Mesenchymal stem cell (in vitro differentiated cells and primary cell): ENCODE measurements around the gene CKMT1B. TPM values are rescaled to one million over a fixed set of nuclear protein-coding genes. Genes with fewer than 3 reads are reported as not detected.
"Not testable (repeated sequence)": the region's sequence is repeated elsewhere in the genome, so short reads cannot be mapped to it uniquely, and the experiment has no call there.

Experiments used
- DNase-seq: peaks from one replicate; pipeline ENCODE4 v3.0.0-alpha.2; 2013
- H2AFZ ChIP-seq: one replicate; pipeline ENCODE4 v1.6.1; 2013; ENCODE audit warnings: low read depth, mild to moderate bottlenecking, control low read depth, inconsistent platforms, low read length, moderate library complexity
- H2AK5ac ChIP-seq: 2 replicates; pipeline ENCODE4 v1.6.1; 2013; ENCODE audit warnings: low read length, moderate library complexity, mild to moderate bottlenecking, inconsistent platforms; ENCODE audit not compliant: severe bottlenecking
- H2BK120ac ChIP-seq: one replicate; pipeline ENCODE4 v1.6.1; 2013; ENCODE audit warnings: low read depth, mild to moderate bottlenecking, inconsistent platforms, low read length, moderate library complexity
- H2BK12ac ChIP-seq, 2 experiments: one replicate each; pipeline ENCODE4 v1.6.1; 2013; ENCODE audit warnings: inconsistent platforms in 2 of 2, low read length in 2 of 2, mild to moderate bottlenecking in 2 of 2, moderate library complexity in 2 of 2, control low read depth in 1 of 2
- H2BK15ac ChIP-seq: one replicate; pipeline ENCODE4 v1.6.1; 2013; ENCODE audit warnings: mild to moderate bottlenecking, low read depth, inconsistent platforms; ENCODE audit not compliant: poor library complexity, severe bottlenecking
- H2BK5ac ChIP-seq: 2 replicates; pipeline ENCODE4 v1.6.1; 2013; ENCODE audit warnings: low read depth, mild to moderate bottlenecking, low read length, control low read depth, inconsistent platforms; ENCODE audit not compliant: poor library complexity, severe bottlenecking
- H3K14ac ChIP-seq, 2 experiments: one replicate each; pipeline ENCODE4 v1.6.1; 2013; ENCODE audit warnings: inconsistent platforms in 2 of 2, low read length in 2 of 2, control low read depth in 1 of 2, mild to moderate bottlenecking in 1 of 2, moderate library complexity in 1 of 2
- H3K18ac ChIP-seq, 2 experiments: one replicate each; pipeline ENCODE4 v1.6.1; 2013; ENCODE audit warnings: inconsistent platforms in 2 of 2, low read length in 2 of 2, control low read depth in 1 of 2, low read depth in 1 of 2, mild to moderate bottlenecking in 1 of 2
- H3K23ac ChIP-seq, 2 experiments: one replicate each; pipeline ENCODE4 v1.6.1; 2013; ENCODE audit warnings: inconsistent platforms in 2 of 2, low read length in 2 of 2, mild to moderate bottlenecking in 2 of 2, moderate library complexity in 2 of 2, control low read depth in 1 of 2
- H3K27ac ChIP-seq: 2 replicates; pipeline ENCODE4 v1.5.1; 2013; ENCODE audit warnings: mild to moderate bottlenecking, moderate library complexity, low read length, control low read depth, inconsistent platforms; ENCODE audit not compliant: poor library complexity, severe bottlenecking
- H3K27me3 ChIP-seq, 2 experiments: 2 replicates each; pipeline versions ENCODE4 v1.6.1 to v1.7.0; 2013; ENCODE audit warnings: low read length in 2 of 2, mild to moderate bottlenecking in 2 of 2, moderate library complexity in 2 of 2, control low read depth in 1 of 2, inconsistent platforms in 1 of 2; ENCODE audit not compliant: control insufficient read depth in 1 of 2, insufficient read depth in 1 of 2
- H3K36me3 ChIP-seq, 2 experiments: 2 replicates each; pipeline versions ENCODE4 v1.6.1 to v1.7.0; 2013; ENCODE audit warnings: low read length in 2 of 2, control low read depth in 1 of 2, inconsistent platforms in 1 of 2, low read depth in 1 of 2, mild to moderate bottlenecking in 1 of 2; ENCODE audit not compliant: insufficient read depth in 2 of 2, control insufficient read depth in 1 of 2
- H3K4ac ChIP-seq, 2 experiments: one replicate each; pipeline ENCODE4 v1.6.1; 2013; ENCODE audit warnings: inconsistent platforms in 2 of 2, low read length in 2 of 2, mild to moderate bottlenecking in 2 of 2, moderate library complexity in 2 of 2, control low read depth in 1 of 2, low read depth in 1 of 2
- H3K4me1 ChIP-seq: 2 replicates; pipeline ENCODE4 v1.6.1; 2013; ENCODE audit warnings: low read depth, low read length, control low read depth; ENCODE audit not compliant: control insufficient read depth, insufficient read depth
- H3K4me2 ChIP-seq: 2 replicates; pipeline ENCODE4 v1.6.1; 2013; ENCODE audit warnings: low read length, mild to moderate bottlenecking, inconsistent platforms; ENCODE audit not compliant: poor library complexity, severe bottlenecking
- H3K4me3 ChIP-seq, 2 experiments: 2 replicates each; pipeline versions ENCODE4 v1.5.1 to v1.7.0; 2013; ENCODE audit warnings: low read length in 2 of 2, mild to moderate bottlenecking in 2 of 2, control low read depth in 1 of 2, low read depth in 1 of 2; ENCODE audit not compliant: insufficient read depth in 1 of 2
- H3K79me1 ChIP-seq: replicated peaks from 2 replicates; pipeline ENCODE4 v1.6.1; 2013; ENCODE audit warnings: mild to moderate bottlenecking, control low read depth, low read length, inconsistent platforms; ENCODE audit not compliant: poor library complexity, severe bottlenecking
- H3K9ac ChIP-seq: 2 replicates; pipeline ENCODE4 v1.7.0; 2013; ENCODE audit warnings: mild to moderate bottlenecking, low read length, moderate library complexity
- H3K9me3 ChIP-seq: 2 replicates; pipeline ENCODE4 v1.7.0; 2013; ENCODE audit warnings: mild to moderate bottlenecking, low read length; ENCODE audit not compliant: control insufficient read depth
- H4K8ac ChIP-seq: one replicate; pipeline ENCODE4 v1.6.1; 2013; ENCODE audit warnings: inconsistent platforms, mild to moderate bottlenecking, low read length, moderate library complexity
- H4K91ac ChIP-seq: one replicate; pipeline ENCODE4 v1.6.1; 2013; ENCODE audit warnings: mild to moderate bottlenecking, low read length, inconsistent platforms
- WGBS: methylation state at CpG from one replicate; pipeline ENCODE4 v1.1.7; 2013; ENCODE audit warnings: mixed read lengths; 5-methylcytosine and 5-hydroxymethylcytosine counted together
- polyA plus RNA-seq, 2 experiments: library from polyadenylated mRNA; stranded (reverse); fragments of 200-250 nt; gene quantifications; one replicate each; pipeline ENCODE4 v1.2.3, GENCODE V29; 2013

The CKMT1B gene
- 0.07 TPM for polyA plus RNA-seq (2013, experiment 1 of 2)
- polyA plus RNA-seq (2013, experiment 2 of 2), result not detected

- not testable (repeated sequence) for H3K27me3 ChIP-seq, H3K9ac ChIP-seq, H3K4me1 ChIP-seq, H2AFZ ChIP-seq, H2BK12ac ChIP-seq, H3K23ac ChIP-seq, H3K36me3 ChIP-seq, H3K14ac ChIP-seq, H3K79me1 ChIP-seq, H3K9me3 ChIP-seq, H4K8ac ChIP-seq, DNase-seq, H3K27ac ChIP-seq, H3K18ac ChIP-seq, H2BK5ac ChIP-seq, H3K4me2 ChIP-seq, H2AK5ac ChIP-seq, H4K91ac ChIP-seq, H3K4me3 ChIP-seq, H3K4ac ChIP-seq, H2BK15ac ChIP-seq, H2BK120ac ChIP-seq
- WGBS, result no CpG with 5 or more reads among the region's 43 CpGs
These were observed at the start of gene CKMT1B for GRCh38 chr15:43593328-43594190. Gene CKMT1B, plus strand, starts transcription at chr15:43594027. Its CDS starts 192 bp downstream, at chr15:43594219.

DNA sequence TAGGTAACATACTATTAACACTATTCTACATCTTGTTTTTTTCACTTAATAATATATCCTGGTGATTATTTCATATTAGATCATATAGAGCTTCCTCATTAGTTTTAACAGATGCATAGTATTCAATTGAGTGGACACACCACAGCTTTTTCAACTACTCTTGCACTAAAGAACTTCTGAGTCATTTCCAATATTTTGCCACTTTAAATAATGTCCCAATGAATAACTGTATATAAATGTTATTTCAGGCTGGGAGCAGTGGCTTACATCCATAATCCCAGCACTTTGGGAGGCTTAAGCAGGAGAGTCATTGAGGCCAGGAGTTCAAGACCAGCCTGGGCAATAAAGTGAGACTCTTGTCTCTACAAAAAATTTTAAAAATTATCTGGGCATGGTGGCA, 49.6 kb upstream of the CKMT1B start:
- Histone ChIP-seq H3K79me1 (no peaks in the 10 kb centered on the region), H3K27me3 (no peaks in the 10 kb centered on the region), H3K4me2 (no peak overlapping the region), H2BK12ac (no peak overlapping the region), H2AFZ (no peak overlapping the region), H3K4ac (no peak overlapping the region), H2BK120ac (no peak overlapping the region), H4K91ac (no peak overlapping the region), H3K4me1 (no peaks in the 10 kb centered on the region), H3K36me3 (no peaks in the 10 kb centered on the region), H3K4me3 (no peak overlapping the region), H3K18ac (no peak overlapping the region), H3K27ac (no peak overlapping the region), H2BK15ac (no peak overlapping the region), H2AK5ac (no peak overlapping the region), H3K14ac (no peak overlapping the region), H3K9ac (no peak overlapping the region), H2BK5ac (no peak overlapping the region), H3K23ac (no peak overlapping the region), H4K8ac (no peak overlapping the region), H3K9me3 (peaks cover 4% of the 10 kb centered on the region)
- DNase-seq, result no peak

DNA sequence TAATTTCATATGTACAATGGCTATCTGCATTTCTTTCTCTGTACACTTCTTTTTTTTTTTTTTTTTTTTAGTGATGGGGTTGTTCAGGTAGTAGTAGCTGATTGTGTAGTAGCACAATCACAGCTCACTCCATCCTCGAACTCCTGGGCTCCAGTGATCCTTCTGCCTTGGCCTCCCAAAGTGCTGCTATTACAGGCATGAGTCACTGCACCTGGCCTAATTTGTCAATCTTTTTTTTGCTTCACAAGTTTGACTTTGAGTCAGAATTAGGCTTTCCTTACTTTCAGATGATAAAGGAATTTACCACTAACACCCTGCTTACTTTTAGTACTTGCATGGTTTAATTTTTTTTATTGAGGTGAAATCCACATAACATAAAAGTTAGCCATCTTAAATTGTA, 48.4 kb upstream of the CKMT1B start:
- 100% methylated on average over 1 of the region's 1 CpG for WGBS
- peaks cover 4% of the 10 kb centered on the region for H3K9me3 ChIP-seq
- H2BK12ac ChIP-seq, result no peak overlapping the region
- no peak overlapping the region for H3K23ac ChIP-seq
- no peak overlapping the region for H3K4me2 ChIP-seq
- no peaks in the 10 kb centered on the region for H3K4me1 ChIP-seq
- no peak overlapping the region for H4K8ac ChIP-seq
- H3K18ac ChIP-seq, result no peak overlapping the region
- no peak overlapping the region for H3K27ac ChIP-seq
- H3K36me3 ChIP-seq, result no peaks in the 10 kb centered on the region
- no peaks in the 10 kb centered on the region for H3K79me1 ChIP-seq
- H2BK5ac ChIP-seq, result no peak overlapping the region
- H2AK5ac ChIP-seq, result no peak overlapping the region
- no peak overlapping the region for H3K14ac ChIP-seq
- H2AFZ ChIP-seq, result no peak overlapping the region
- no peak overlapping the region for H3K4me3 ChIP-seq
- no peak overlapping the region for H2BK120ac ChIP-seq
- no peaks in the 10 kb centered on the region for H3K27me3 ChIP-seq
- no peak overlapping the region for H4K91ac ChIP-seq
- no peak overlapping the region for H3K9ac ChIP-seq
- H3K4ac ChIP-seq, result no peak overlapping the region
- DNase-seq, result no peak
- no peak overlapping the region for H2BK15ac ChIP-seq

GRCh38 chr15:43547539-43547938, 46.3 kb upstream of the CKMT1B start:
- H3K23ac ChIP-seq, result no peak overlapping the region
- no peaks in the 10 kb centered on the region for H3K79me1 ChIP-seq
- H2BK5ac ChIP-seq, result no peak overlapping the region
- H2AFZ ChIP-seq, result no peak overlapping the region
- no peak overlapping the region for H3K14ac ChIP-seq
- H3K4ac ChIP-seq, result no peak overlapping the region
- H2BK12ac ChIP-seq, result no peak overlapping the region
- H2BK120ac ChIP-seq, result no peak overlapping the region
- H3K4me3 ChIP-seq, result no peak overlapping the region
- H3K27me3 ChIP-seq, result no peaks in the 10 kb centered on the region
- no peaks in the 10 kb centered on the region for H3K4me1 ChIP-seq
- peaks cover 4% of the 10 kb centered on the region for H3K9me3 ChIP-seq
- no peak overlapping the region for H3K9ac ChIP-seq
- DNase-seq, result no peak
- H4K91ac ChIP-seq, result no peak overlapping the region
- 100% methylated on average over 1 of the region's 2 CpGs for WGBS
- H3K27ac ChIP-seq, result no peak overlapping the region
- no peak overlapping the region for H3K4me2 ChIP-seq
- H4K8ac ChIP-seq, result no peak overlapping the region
- no peak overlapping the region for H2AK5ac ChIP-seq
- H3K18ac ChIP-seq, result no peak overlapping the region
- H2BK15ac ChIP-seq, result no peak overlapping the region
- H3K36me3 ChIP-seq, result no peaks in the 10 kb centered on the region
